ENCODE measurements around the gene KCNG2.

Gene KCNG2

GRCh38 chr18:79823120-79823519, 25.4 kb downstream of the KCNG2 start:
- no peak for DNase-seq (ENCODE audit: low read depth)

DNA sequence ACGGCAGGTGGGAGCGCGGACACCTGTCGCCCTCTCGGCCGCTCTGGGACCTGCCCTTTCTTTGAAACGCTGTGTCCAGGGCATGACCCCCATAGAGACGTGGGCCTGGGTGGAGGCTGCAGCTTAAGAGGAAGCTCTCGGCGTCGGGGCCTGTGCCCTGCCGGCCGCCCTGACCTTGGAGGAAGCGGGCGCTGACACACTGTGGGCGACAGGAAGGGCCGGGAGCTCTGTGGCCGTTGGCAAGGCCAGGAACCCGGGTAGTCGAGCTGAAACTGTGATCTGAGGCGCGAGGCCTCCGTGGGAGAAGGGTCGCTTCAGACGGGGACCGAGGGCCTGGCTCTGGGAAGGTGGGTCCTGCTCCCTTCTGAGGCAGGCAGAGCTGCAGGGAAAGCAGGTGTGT, 28.2 kb downstream of the KCNG2 start:
- DNase-seq (ENCODE audit: low read depth) = no peak

- DNase-seq (ENCODE audit: low read depth) = no peak
Observed at GRCh38 chr18:79826966-79827365, 29.2 kb downstream of the KCNG2 start.

GRCh38 chr18:79828258-79828657, 30.5 kb downstream of the KCNG2 start:
- no peak for DNase-seq (ENCODE audit: low read depth)

- no peak for DNase-seq (ENCODE audit: low read depth)
Observed at GRCh38 chr18:79829136-79829854, 31.6 kb downstream of the KCNG2 start.

DNA sequence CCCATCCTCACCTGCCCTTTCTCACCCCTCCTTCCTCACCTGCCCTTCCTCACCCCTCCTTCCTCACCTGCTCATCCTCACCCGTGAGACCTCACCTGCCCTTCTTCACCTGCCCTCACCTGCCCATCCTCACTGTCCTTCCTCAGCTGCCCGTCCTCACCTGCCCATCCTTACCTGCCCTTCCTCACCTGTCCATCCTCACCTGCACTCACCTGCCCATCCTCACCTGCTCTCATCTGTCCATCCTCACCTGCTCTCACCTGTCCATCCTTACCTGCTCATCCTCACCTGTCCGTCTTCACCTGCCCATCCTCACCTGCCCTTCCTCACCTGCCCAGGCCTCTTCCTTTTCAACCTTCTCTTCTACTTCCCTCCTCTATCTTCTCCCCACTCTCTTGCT, 34.4 kb downstream of the KCNG2 start:
- no peak for DNase-seq (ENCODE audit: low read depth)

DNA sequence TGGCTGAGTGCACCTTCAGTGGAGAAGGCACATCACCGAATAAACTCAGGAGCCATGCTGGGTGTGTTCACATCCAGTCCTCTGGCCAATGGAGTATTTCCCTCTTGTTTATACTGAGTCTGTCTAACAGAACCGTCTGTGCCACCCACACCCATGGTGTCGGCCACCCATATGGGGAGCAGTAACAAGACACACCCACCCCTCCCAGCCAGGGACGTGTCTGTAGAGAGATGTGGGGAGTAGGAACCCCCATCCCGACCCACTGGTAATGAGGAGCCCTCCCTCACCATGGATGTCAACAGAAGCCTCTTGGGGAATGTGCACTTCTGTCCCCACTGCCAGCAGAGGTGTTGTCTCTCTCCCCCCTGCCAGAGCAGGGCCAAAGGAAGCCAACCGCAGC, 37.1 kb downstream of the KCNG2 start:
- DNase-seq (ENCODE audit: low read depth) = no peak

DNA sequence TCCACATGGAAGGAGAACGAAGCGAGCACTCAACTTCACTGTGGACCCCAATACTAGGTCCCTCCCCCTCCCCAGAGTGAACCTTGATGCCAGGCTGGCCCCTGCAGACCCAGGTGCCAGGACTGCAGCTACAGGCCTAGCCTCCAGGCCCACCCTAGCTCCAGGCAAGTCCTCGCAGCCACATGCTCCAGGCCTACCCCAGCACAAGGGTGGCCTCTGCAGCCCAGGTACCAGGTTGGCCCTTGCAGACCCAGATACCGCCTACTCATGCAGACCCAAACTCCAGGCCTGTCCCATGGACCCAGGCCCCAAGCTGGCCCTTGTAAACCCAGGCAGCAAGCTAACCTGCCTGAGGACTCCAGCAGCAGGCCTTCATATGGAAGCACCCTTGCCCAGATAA, 44.2 kb downstream of the KCNG2 start:
- DNase-seq (ENCODE audit: low read depth) = no peak

- no peak for DNase-seq (ENCODE audit: low read depth)
Observed at GRCh38 chr18:79844999-79845563, 47.3 kb downstream of the KCNG2 start.

DNA sequence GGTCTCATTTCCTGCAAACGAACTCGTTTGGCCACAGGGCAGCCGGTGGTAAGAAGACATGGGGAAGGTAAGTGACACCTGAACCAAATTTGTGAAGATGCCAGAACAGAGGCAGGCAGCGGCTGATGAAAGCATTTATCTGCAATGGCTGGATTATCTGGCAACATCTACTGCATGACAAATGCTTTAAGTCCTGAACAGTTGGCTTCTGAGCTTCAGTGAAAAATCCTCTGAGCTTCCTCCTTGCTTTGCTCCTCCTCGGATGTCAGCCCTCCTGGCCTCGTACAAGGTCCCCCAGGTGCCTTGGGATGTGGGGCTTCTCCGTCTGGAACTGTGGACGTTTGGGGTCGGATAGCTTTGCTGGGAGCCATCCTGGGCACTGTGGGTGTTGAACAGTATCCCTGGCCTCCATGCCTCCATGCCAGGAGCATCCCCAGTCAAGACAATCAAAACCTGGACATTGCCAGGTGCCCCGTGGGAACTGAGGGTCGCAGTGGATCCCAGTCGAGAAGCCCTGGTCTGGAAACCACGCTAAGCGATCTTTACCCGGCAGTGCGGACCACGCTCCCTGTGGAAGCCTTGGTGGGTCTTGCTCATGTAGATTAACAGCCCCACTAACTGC, 49.3 kb downstream of the KCNG2 start:
- DNase-seq (ENCODE audit: low read depth) = no peak

DNA sequence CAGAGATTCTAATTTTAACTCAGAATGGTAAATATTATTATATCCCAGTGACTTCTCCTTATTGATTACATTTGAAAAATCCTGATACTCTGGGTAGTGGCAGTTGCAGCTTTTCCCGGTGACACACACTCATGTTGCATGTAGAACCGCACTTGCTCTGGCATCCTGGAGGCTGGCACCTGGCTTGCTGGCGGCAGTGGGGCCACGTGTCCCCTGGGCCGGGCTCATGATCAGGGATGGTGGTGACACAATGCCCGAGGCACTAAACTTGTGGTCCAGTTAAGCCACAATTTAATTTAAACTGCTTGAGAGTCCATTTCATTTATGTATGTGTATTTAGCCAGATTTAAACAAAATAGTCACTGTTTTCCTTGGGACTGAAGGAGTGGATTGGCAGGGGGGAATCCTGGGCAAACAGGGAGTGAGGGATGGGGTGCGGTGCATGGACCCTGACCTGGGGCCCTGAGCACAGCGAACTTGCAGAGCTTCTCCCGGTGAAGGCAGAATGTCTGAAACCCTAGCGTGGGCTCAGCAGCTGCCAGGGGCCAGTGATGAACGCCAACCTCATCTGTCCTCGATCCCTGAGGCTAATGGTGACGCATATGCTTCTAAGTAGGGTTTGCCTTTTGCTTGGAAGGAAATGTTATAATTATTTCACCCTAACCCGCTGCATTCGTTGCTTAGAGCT, 50.0 kb downstream of the KCNG2 start:
- no peak for DNase-seq (ENCODE audit: low read depth)

- no peak for DNase-seq (ENCODE audit: low read depth)
Observed at GRCh38 chr18:79848294-79848578, 50.5 kb downstream of the KCNG2 start.

DNA sequence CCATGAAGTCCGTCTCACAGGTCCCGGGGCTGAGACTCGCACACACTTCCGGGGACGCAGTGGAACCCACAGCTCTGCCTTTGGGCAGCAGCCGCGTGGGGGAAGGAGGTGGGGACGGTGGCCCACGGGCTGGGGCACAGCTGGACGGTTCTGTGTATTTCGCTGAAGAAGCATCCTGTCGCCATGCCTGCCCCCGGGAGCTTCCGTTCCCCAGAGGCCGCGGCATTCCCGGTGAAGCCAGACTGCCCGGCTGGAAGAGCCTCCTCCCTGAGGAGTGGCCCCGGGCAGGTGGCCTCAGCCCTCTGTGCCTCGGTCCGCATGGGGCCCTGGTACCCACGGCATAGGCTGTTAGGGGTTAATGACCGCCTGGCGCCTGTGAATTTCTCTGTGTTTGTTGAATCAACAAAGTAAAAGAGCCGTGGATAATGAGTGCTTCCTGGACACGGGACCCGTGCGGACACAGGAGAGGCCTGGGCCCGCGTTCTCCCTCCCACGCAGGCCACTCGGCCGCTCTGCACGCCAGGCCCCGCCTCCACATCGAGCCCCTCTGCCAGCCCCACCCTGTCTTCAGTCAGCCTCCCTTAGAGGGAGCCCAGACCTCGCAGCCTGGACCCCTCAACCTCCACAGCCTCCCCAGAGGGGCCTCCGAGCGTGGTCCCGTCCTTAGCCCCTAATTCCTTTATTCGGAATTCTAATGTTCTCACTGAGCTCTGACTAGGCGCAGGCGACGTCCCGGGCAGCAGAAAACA, 51.0 kb downstream of the KCNG2 start:
- DNase-seq (ENCODE audit: low read depth) = no peak

DNA sequence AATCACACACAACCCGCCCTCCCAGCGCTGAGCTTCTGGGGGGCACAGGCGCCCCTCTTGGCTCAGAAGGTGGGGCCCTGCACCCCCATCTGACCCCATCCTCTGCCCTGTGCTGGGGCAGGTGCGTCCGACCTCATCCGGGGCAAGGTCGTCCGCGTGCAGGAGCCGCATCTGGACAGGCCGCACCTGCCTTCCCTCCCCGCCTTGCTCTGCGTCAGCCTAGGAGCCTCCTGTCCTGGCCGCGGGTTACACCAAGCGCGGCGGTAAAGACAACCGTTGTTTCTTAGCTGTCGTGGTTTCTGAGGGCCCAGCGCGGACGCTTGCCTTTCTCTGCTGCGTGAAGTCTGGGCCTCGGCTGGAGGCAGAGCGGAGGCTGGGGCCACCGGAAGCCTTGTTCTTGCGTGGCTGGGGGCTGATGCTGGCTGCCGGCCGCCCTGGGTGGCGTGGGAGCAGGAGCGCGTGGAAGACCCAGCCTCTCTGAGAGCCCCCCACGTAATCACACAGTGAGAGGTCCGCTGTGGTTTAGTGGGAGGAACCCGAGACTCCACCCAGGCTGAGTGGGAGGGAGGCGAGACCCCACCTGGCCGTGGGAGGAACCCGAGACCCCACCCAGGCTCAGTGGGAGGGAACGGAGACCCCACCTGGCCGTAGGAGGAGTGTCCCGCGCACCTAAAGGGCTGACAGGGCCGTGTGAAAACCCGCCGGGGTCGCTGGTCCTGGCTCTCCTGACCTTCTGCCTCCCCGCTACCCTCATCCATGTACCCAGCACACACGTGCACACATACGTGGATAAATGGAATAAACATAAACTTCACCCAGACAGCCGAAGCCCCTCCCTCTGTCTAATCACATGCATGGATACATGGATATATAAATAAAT, 51.8 kb downstream of the KCNG2 start:
- DNase-seq (ENCODE audit: low read depth) = no peak

DNA sequence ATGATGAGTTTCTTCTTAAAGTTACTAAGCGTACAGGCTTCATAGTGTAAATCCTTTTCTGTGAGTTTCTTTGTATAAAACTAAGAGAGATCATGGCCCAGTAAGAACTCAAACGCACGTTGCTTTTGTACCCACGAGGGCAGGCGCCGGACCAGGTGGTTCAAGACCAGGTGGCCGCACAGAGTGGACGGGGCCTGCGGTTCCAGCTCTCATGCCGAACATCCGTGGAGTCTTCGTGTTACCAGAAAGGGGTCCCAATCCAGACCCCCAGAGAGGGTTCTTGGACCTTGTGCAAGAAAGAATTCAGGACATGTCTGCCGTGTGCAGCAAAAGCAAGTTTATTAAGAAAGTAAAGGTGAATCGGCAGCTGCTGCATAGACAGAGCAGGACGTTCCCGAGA, 53.0 kb downstream of the KCNG2 start:
- no peak for DNase-seq (ENCODE audit: low read depth)

- no peak for DNase-seq (ENCODE audit: low read depth)
Observed at GRCh38 chr18:79851489-79851888, 53.8 kb downstream of the KCNG2 start.

DNA sequence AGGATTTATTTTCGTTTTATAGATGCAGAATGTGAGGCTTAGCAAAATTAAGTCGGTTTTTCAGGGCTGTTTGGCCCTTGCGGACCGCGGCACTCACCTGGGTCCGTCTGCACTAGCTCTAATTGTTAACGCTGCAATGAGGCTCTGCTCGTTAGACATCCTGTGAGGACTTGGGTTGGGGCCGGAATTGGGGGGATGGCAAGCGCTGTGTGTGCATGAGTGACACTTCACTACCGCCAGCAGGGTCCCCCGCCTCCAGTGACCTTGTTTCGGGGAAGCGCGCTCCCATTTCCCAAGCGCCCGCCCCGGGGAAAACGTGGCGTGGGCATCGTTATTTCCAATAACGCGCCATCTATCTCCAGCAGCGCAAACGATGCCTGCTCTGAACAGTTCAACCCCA, 54.2 kb downstream of the KCNG2 start:
- DNase-seq (ENCODE audit: low read depth) = no peak

DNA sequence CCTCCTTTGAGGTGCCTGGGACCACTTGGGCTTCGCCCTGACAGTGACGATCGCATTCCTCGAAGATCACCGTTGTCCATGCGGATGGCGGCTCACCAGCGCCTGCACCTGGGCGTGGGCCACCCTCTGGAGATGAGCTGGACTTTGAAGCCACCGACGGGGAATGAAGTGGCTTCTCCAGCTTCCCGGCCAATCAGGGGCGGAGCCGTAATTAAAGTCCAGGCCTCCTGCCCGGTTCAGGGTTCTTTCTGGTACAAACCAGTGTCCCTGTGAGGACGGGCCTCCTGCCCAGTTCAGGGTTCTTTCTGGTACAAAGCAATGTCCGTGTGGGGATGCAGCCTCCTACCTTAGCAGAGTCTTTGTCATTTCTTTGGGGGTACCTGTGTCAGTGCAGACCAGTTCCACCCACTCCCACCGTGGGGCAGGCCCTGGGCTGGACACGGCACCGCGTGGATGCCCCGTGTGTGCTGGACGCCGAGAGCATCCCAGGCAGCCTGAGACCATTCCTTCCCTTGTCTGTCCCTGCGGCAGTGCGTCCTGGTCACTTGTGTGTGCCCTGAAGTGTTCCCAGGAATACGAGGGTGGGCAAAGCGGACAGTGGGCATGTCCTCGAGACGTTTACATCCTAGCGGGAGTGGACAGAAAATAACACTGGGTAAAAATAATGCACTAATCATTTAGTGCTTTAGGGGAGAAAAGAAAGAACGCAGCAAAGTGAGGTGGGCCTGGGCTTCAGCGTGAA, 55.0 kb downstream of the KCNG2 start:
- no peak for DNase-seq (ENCODE audit: low read depth)

GRCh38 chr18:79853303-79853992, 55.7 kb downstream of the KCNG2 start:
- DNase-seq (ENCODE audit: low read depth) = no peak

- no peak for DNase-seq (ENCODE audit: low read depth)
Observed at GRCh38 chr18:79853993-79854364, 56.2 kb downstream of the KCNG2 start.

Measured in fibroblast of gingiva (primary cell).